Measurements from ENCODE around the gene LIN9. TPM values are rescaled to one million over a fixed set of nuclear protein-coding genes. Genes with fewer than 3 reads are reported as not detected.

The LIN9 gene
- total and polyA plus RNA-seq, 2 of the 8 experiments (the other 6 are each of a cell fraction or from before 2014, with no cell fraction given), result 5.6 to 12.6 TPM

GRCh38 chr1:226351709-226352108, 42.7 kb upstream of the LIN9 start:
- H4K8ac ChIP-seq (ENCODE audit: extremely low read depth, insufficient read depth, low read length), result no peak overlapping the region
- no peaks in the 10 kb centered on the region for H3K23me2 ChIP-seq (ENCODE audit: low read depth, low read length)
- no peaks in the 10 kb centered on the region for H3K79me2 ChIP-seq (ENCODE audit: control insufficient read depth in 1 of 2, insufficient read depth in 2 of 2, low read length in 2 of 2)
- no peak overlapping the region for H2BK120ac ChIP-seq (replicated peaks; ENCODE audit: low read depth, low read length)
- DNase-seq (ENCODE audit: low read depth in 1 of 2, low spot score in 2 of 2) (no peak), FAIRE-seq (no peak)
- no peaks in the 10 kb centered on the region for H4K20me1 ChIP-seq (replicated peaks in 1 of 2; ENCODE audit: control insufficient read depth in 1 of 2, insufficient read depth in 2 of 2, low read length in 2 of 2)
- no peak overlapping the region for H3K4me3 ChIP-seq (ENCODE audit: extremely low read depth in 1 of 4, insufficient read depth in 2 of 4, low read depth in 3 of 4, low read length in 4 of 4)
- H3K9ac ChIP-seq (replicated peaks in 1 of 4; ENCODE audit: extremely low read depth in 1 of 4, low read depth in 3 of 4, low read length in 3 of 4), result no peak overlapping the region
- no peak overlapping the region for H2BK20ac ChIP-seq (ENCODE audit: low read length)
- H3K14ac ChIP-seq (ENCODE audit: insufficient read length), result no peak overlapping the region
- peaks cover 0 to 9% (median 0%) of the 10 kb centered on the region in 4 experiments; a peak in 1 of 8 replicates for H3K36me3 ChIP-seq (ENCODE audit: control insufficient read depth in 2 of 4, insufficient read depth in 4 of 4, low read length in 3 of 4)
- H3K18ac ChIP-seq (ENCODE audit: extremely low read depth, low read length), result no peak overlapping the region
- no peak overlapping the region for H2BK12ac ChIP-seq (ENCODE audit: low read depth, low read length)
- ChIA-PET CTCF (ENCODE audit: partially characterized antibody) (interaction anchor here (0.9 to 1.9 kb wide), 2 partner anchors 21 to 226 kb away, joined by 3 to 5 read pairs; no protein-coding TSS in a partner anchor), POLR2A (ENCODE audit: partially characterized antibody) (interaction anchor here (0.9 to 2.3 kb wide), 2 partner anchors 42 to 53 kb away, joined by 3 to 11 read pairs; partner anchors contain the start of gene LIN9)
- no peak overlapping the region for H4K91ac ChIP-seq (replicated peaks; ENCODE audit: insufficient read length, low read length)
- H3K56ac ChIP-seq (replicated peaks; ENCODE audit: insufficient read length, low read depth, low read length), result no peak overlapping the region
- no peak overlapping the region for H3K4ac ChIP-seq (replicated peaks; ENCODE audit: insufficient read length, low read depth, low read length)
- H3K27me3 ChIP-seq (replicated peaks in 1 of 4; ENCODE audit: control insufficient read depth in 3 of 4, extremely low read depth in 1 of 4, insufficient read depth in 3 of 4, low read length in 3 of 4), result no peaks in the 10 kb centered on the region
- H2AK5ac ChIP-seq (ENCODE audit: low read depth, low read length), result no peak overlapping the region
- H3K9me3 ChIP-seq (ENCODE audit: insufficient read depth in 2 of 2, low read depth in 1 of 2, low read length in 1 of 2), result no peaks in the 10 kb centered on the region
- no peak overlapping the region for H3K23ac ChIP-seq (ENCODE audit: insufficient read length)
- no peak overlapping the region for H3K27ac ChIP-seq (ENCODE audit: low read depth, low read length)
- WGBS, 2 experiments (ENCODE audit: extremely low coverage in 1 of 2, insufficient coverage in 1 of 2, insufficient read length in 1 of 2, insufficient replicate concordance in 2 of 2, low coverage in 1 of 2, low lambda C conversion rate in 2 of 2, missing lambda C conversion rate in 1 of 2), result 94% methylated on average over 3 of the region's 3 CpGs; no CpG with 5 or more reads in 1 of the 2 experiments
- no peak overlapping the region for H4K5ac ChIP-seq (ENCODE audit: insufficient read length, low read depth, low read length)
- no peaks in the 10 kb centered on the region for H3K4me1 ChIP-seq (replicated peaks in 1 of 4; ENCODE audit: control insufficient read depth in 3 of 4, insufficient read depth in 4 of 4, low read length in 3 of 4)
- H3K79me1 ChIP-seq (ENCODE audit: low read depth, low read length), result no peaks in the 10 kb centered on the region; the same call in 1 of the 2 replicates
- H2BK15ac ChIP-seq (ENCODE audit: low read length), result no peak overlapping the region
- no peak overlapping the region for H2AFZ ChIP-seq (ENCODE audit: low read length)
- H3K4me2 ChIP-seq (ENCODE audit: insufficient read depth in 1 of 2, low read depth in 2 of 2, low read length in 2 of 2), result no peak overlapping the region
- H2BK5ac ChIP-seq (ENCODE audit: low read depth, low read length), result no peak overlapping the region
- TF ChIP-seq GTF2F1 (IDR thresholded peaks at IDR 0.05; ENCODE audit: borderline replicate concordance, low read depth, low read length), result no peak
- TF ChIP-seq ATF2 (IDR thresholded peaks at IDR 0.05; ENCODE audit: low read length), result no peak

Measured in H1 (cell line).